ENCODE measurements around the gene MPHOSPH9. TPM values are rescaled to one million over a fixed set of nuclear protein-coding genes. Genes with fewer than 3 reads are reported as not detected.

Gene MPHOSPH9
- total RNA-seq, 6 experiments from 2014 or later = 20.7 to 28.6 (median 24.4) TPM

DNA sequence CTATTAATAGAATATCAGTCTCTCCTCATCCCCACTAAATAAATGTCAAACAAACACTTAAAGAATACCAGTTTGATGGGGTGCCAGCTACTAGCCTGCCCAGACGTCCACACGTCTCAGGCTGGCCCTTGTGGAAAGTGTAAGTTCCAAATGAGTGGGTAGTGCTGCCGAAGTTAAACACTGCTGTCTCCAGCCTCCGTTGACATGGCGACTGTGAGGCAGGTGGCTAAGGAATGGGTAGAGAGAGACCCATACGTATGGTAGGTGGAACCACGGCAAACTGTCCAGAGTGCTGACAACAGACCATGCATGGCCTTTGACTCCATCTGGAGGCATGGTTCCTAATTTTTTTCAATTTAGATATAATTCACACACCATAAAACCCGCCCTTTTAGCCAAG is 119.9 kb downstream of the MPHOSPH9 start:
- no peaks in the 10 kb centered on the region for H3K36me3 Mint-ChIP-seq (ENCODE audit: low read depth)
- TF ChIP-seq, protein P1, sequence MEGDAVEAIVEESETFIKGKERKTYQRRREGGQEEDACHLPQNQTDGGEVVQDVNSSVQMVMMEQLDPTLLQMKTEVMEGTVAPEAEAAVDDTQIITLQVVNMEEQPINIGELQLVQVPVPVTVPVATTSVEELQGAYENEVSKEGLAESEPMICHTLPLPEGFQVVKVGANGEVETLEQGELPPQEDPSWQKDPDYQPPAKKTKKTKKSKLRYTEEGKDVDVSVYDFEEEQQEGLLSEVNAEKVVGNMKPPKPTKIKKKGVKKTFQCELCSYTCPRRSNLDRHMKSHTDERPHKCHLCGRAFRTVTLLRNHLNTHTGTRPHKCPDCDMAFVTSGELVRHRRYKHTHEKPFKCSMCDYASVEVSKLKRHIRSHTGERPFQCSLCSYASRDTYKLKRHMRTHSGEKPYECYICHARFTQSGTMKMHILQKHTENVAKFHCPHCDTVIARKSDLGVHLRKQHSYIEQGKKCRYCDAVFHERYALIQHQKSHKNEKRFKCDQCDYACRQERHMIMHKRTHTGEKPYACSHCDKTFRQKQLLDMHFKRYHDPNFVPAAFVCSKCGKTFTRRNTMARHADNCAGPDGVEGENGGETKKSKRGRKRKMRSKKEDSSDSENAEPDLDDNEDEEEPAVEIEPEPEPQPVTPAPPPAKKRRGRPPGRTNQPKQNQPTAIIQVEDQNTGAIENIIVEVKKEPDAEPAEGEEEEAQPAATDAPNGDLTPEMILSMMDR (IDR thresholded peaks at IDR 0.05) = no peak
- no peak overlapping the region for H3K4me3 Mint-ChIP-seq
- H3K9me3 Mint-ChIP-seq = no peaks in the 10 kb centered on the region
- peaks cover 41% of the 10 kb centered on the region for H3K4me1 Mint-ChIP-seq (ENCODE audit: low read depth)
- no peak overlapping the region for H3K27ac Mint-ChIP-seq
- DNase-seq = no peak
- H3K27me3 Mint-ChIP-seq (ENCODE audit: insufficient read depth) = peaks cover 15% of the 10 kb centered on the region; the same call in 1 of the 2 replicates

GRCh38 chr12:123111498-123112165 is 121.3 kb downstream of the MPHOSPH9 start:
- H3K4me1 Mint-ChIP-seq (ENCODE audit: low read depth) = peaks cover 41% of the 10 kb centered on the region
- TF ChIP-seq, protein P1 (IDR thresholded peaks at IDR 0.05) = no peak

GRCh38 chr12:123109319-123109772 is 123.6 kb downstream of the MPHOSPH9 start:
- DNase-seq = no peak
- Mint-ChIP-seq H3K9me3 (no peaks in the 10 kb centered on the region), H3K27ac (no peak overlapping the region), H3K27me3 (ENCODE audit: insufficient read depth) (peaks cover 30% of the 10 kb centered on the region), H3K4me3 (no peak overlapping the region), H3K36me3 (ENCODE audit: low read depth) (no peaks in the 10 kb centered on the region), H3K4me1 (ENCODE audit: low read depth) (peaks cover 19% of the 10 kb centered on the region)
- TF ChIP-seq, protein P1 (IDR thresholded peaks at IDR 0.05) = no peak

More at GRCh38 chr12:123111498-123112165, 121.3 kb downstream of the MPHOSPH9 start:
- no peak for DNase-seq
- Mint-ChIP-seq H3K4me3 (no peak overlapping the region), H3K27me3 (ENCODE audit: insufficient read depth) (peaks cover 21% of the 10 kb centered on the region; the same call in 1 of the 2 replicates), H3K36me3 (ENCODE audit: low read depth) (no peaks in the 10 kb centered on the region), H3K27ac (peak overlapping the region; percentile 42), H3K9me3 (no peaks in the 10 kb centered on the region)

DNA sequence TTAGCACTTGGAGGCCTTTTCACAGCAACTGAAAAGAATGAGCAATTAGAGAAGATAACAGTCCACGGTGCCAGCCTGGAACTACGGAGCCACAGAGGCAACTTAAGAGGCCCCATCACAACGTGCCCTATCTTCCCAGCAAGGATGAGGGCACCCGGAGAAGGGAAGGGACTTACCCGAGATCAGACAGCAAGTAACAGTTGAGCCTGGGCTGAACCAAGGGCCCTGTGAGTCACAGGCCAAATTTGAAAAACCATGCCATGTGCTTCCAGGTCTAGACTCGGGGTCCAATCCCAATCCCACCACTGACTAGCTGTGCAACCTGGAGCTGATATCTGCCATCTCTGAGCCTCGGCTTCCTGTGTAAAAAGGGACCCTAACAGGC is 124.3 kb downstream of the MPHOSPH9 start:
- Mint-ChIP-seq H3K4me3 (no peak overlapping the region), H3K27ac (no peak overlapping the region), H3K9me3 (no peaks in the 10 kb centered on the region), H3K36me3 (ENCODE audit: low read depth) (no peaks in the 10 kb centered on the region), H3K27me3 (ENCODE audit: insufficient read depth) (peaks cover 30% of the 10 kb centered on the region), H3K4me1 (ENCODE audit: low read depth) (peaks cover 18% of the 10 kb centered on the region)
- no peak for DNase-seq
- TF ChIP-seq, protein P1 (IDR thresholded peaks at IDR 0.05) = no peak

DNA sequence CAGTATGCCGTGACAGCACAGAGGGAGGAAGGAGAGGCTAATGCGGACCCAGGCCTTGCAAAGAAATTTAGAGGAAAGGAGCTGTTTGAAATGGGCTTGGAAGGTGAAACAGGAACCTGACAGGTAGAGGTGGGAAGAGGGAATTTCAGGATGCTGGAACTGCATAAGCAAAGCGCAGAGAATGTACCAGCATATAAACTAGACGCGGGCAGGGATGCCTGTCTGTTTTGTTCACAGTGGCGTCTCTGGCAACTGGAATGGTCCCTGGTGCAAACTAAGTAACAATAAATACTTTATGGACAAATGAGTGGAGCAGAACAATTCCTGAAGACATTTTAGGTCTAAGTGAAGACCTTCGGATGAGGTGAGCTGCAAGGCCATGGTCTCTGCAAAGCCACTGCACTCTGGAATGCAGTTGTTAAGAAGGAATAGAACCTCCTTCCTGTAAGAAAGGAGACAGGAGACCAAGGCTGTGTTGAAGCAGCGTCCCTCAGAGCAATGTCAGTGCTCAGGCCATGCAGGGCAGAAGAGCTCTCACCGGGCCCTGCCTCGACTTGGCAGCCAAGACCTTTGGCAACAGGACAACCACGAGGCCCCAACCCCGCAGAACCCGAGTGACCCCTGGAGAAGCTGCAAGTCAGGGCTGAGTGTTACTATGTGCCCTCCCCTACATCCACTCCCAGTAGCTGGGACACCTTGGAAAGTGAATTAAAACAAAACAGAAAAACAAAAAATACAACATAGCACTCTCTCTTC is 124.8 kb downstream of the MPHOSPH9 start:
- H3K27ac Mint-ChIP-seq = no peak overlapping the region
- H3K36me3 Mint-ChIP-seq (ENCODE audit: low read depth) = no peaks in the 10 kb centered on the region
- TF ChIP-seq, protein P1 (IDR thresholded peaks at IDR 0.05) = no peak
- no peak overlapping the region for H3K4me3 Mint-ChIP-seq
- no peak for DNase-seq
- peaks cover 30% of the 10 kb centered on the region for H3K27me3 Mint-ChIP-seq (ENCODE audit: insufficient read depth)
- H3K9me3 Mint-ChIP-seq = no peaks in the 10 kb centered on the region
- peaks cover 20% of the 10 kb centered on the region for H3K4me1 Mint-ChIP-seq (ENCODE audit: low read depth)

All from HFFc6 (cell line).